ENCODE data around the gene ITGA11.

DNA sequence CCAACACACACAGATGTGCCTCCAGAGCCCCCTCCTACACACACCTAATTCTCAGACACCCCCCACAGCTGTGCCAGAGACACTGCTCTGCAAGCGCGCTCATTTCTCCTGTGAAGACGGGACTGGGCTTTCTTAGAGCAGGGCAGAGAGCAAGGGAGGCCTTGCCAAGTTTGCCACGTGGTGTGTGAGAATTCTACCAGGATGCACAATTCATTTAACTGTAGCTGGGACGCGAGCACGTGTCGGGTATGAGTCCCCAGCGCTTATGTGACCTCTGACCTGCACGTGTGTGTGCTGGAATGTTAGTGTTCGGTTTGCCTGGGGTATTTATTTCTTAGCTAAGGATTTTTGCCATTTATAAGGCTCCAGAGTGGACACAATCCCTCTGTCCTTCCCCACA lies 117.4 kb downstream of the ITGA11 start:
- TF ChIP-seq, protein P1, sequence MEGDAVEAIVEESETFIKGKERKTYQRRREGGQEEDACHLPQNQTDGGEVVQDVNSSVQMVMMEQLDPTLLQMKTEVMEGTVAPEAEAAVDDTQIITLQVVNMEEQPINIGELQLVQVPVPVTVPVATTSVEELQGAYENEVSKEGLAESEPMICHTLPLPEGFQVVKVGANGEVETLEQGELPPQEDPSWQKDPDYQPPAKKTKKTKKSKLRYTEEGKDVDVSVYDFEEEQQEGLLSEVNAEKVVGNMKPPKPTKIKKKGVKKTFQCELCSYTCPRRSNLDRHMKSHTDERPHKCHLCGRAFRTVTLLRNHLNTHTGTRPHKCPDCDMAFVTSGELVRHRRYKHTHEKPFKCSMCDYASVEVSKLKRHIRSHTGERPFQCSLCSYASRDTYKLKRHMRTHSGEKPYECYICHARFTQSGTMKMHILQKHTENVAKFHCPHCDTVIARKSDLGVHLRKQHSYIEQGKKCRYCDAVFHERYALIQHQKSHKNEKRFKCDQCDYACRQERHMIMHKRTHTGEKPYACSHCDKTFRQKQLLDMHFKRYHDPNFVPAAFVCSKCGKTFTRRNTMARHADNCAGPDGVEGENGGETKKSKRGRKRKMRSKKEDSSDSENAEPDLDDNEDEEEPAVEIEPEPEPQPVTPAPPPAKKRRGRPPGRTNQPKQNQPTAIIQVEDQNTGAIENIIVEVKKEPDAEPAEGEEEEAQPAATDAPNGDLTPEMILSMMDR (IDR thresholded peaks at IDR 0.05; ENCODE audit: insufficient read depth, low read length): no peak
- TF ChIP-seq GABPA (IDR thresholded peaks at IDR 0.05; ENCODE audit: low read depth) (no peak), SPI1 (IDR thresholded peaks at IDR 0.05; ENCODE audit: borderline replicate concordance, low read depth) (no peak), POLR2AphosphoS5 (IDR thresholded peaks at IDR 0.05; ENCODE audit: low read depth) (no peak)
- TF ChIP-seq, protein P2, sequence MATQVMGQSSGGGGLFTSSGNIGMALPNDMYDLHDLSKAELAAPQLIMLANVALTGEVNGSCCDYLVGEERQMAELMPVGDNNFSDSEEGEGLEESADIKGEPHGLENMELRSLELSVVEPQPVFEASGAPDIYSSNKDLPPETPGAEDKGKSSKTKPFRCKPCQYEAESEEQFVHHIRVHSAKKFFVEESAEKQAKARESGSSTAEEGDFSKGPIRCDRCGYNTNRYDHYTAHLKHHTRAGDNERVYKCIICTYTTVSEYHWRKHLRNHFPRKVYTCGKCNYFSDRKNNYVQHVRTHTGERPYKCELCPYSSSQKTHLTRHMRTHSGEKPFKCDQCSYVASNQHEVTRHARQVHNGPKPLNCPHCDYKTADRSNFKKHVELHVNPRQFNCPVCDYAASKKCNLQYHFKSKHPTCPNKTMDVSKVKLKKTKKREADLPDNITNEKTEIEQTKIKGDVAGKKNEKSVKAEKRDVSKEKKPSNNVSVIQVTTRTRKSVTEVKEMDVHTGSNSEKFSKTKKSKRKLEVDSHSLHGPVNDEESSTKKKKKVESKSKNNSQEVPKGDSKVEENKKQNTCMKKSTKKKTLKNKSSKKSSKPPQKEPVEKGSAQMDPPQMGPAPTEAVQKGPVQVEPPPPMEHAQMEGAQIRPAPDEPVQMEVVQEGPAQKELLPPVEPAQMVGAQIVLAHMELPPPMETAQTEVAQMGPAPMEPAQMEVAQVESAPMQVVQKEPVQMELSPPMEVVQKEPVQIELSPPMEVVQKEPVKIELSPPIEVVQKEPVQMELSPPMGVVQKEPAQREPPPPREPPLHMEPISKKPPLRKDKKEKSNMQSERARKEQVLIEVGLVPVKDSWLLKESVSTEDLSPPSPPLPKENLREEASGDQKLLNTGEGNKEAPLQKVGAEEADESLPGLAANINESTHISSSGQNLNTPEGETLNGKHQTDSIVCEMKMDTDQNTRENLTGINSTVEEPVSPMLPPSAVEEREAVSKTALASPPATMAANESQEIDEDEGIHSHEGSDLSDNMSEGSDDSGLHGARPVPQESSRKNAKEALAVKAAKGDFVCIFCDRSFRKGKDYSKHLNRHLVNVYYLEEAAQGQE (IDR thresholded peaks at IDR 0.05; ENCODE audit: insufficient replicate concordance, low read depth): no peak

Data from HL-60 (cell line).